B cell (primary cell): ENCODE results near the gene KCTD12.

Experiments used
- EZH2 ChIP-seq: IDR thresholded peaks from 2 replicates; pipeline ENCODE4 v1.6.1; 2012; ENCODE audit warnings: borderline replicate concordance, low read depth, mild to moderate bottlenecking, moderate library complexity, low read length; ENCODE audit not compliant: insufficient read depth, poor library complexity, severe bottlenecking
- TF ChIP-seq, protein P1 (sequence below): fragments of 200-600 bp; IDR thresholded peaks from one replicate; pipeline ENCODE4 v1.8.0; 2022; ENCODE audit warnings: antibody characterized with exemption, mild to moderate bottlenecking

GRCh38 chr13:76860706-76861105 lies 25.5 kb downstream of the KCTD12 start:
- TF ChIP-seq, protein P1, sequence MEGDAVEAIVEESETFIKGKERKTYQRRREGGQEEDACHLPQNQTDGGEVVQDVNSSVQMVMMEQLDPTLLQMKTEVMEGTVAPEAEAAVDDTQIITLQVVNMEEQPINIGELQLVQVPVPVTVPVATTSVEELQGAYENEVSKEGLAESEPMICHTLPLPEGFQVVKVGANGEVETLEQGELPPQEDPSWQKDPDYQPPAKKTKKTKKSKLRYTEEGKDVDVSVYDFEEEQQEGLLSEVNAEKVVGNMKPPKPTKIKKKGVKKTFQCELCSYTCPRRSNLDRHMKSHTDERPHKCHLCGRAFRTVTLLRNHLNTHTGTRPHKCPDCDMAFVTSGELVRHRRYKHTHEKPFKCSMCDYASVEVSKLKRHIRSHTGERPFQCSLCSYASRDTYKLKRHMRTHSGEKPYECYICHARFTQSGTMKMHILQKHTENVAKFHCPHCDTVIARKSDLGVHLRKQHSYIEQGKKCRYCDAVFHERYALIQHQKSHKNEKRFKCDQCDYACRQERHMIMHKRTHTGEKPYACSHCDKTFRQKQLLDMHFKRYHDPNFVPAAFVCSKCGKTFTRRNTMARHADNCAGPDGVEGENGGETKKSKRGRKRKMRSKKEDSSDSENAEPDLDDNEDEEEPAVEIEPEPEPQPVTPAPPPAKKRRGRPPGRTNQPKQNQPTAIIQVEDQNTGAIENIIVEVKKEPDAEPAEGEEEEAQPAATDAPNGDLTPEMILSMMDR, result no peak
- TF ChIP-seq EZH2, result no peak
